Cardiac muscle cell (in vitro differentiated cells and primary cell): ENCODE results near the gene KCNRG. TPM values are rescaled to one million over a fixed set of nuclear protein-coding genes. Genes with fewer than 3 reads are reported as not detected.

Source experiments
- DNase-seq, 2 donors: peaks; one replicate each; pipeline versions ENCODE4 v3.0.0 to v3.0.0-alpha.2; 2010 to 2017; ENCODE audit warnings: low read depth in 1 of 2, low spot score in 1 of 2
- H3K27ac ChIP-seq: fragments of 200-600 bp; sonication (generic); 2 replicates; pipeline ENCODE4 v1.5.1; 2016
- H3K27me3 ChIP-seq: fragments of 200-600 bp; sonication (generic); 2 replicates; pipeline ENCODE4 v1.6.0; 2016; ENCODE audit warnings: control low read depth
- H3K36me3 ChIP-seq: fragments of 200-600 bp; sonication (generic); 2 replicates; pipeline ENCODE4 v1.5.1; 2016; ENCODE audit warnings: control low read depth
- H3K4me1 ChIP-seq: fragments of 200-600 bp; sonication (generic); 2 replicates; pipeline ENCODE4 v1.8.1; 2017; ENCODE audit warnings: low read depth, mild to moderate bottlenecking, mixed run types
- H3K4me3 ChIP-seq: fragments of 200-600 bp; sonication (generic); 2 replicates; pipeline ENCODE4 v1.5.1; 2016; ENCODE audit warnings: mild to moderate bottlenecking
- H3K9me3 ChIP-seq: fragments of 200-600 bp; sonication (generic); 2 replicates; pipeline ENCODE4 v1.5.1; 2017; ENCODE audit warnings: low read depth, mild to moderate bottlenecking, control low read depth
- polyA plus RNA-seq: library from polyadenylated mRNA; unstranded; fragments of >200 nt; fragmentation: Nextera tagmentation; extraction: Ambion mirVana; gene quantifications from 2 replicates; pipeline ENCODE4 v1.2.1, GENCODE V29; 2016
- total RNA-seq: library from RNA; depleted of rRNA; stranded (reverse); fragments of >200 nt; gene quantifications from 2 replicates; pipeline ENCODE4 v1.2.3, GENCODE V29; 2016
- TF ChIP-seq, protein P1 (sequence below): IDR thresholded peaks from 2 replicates; pipeline ENCODE4 v1.5.1; 2012; ENCODE audit warnings: low read depth, mild to moderate bottlenecking, low read length

Gene KCNRG
- total and polyA plus RNA-seq, 2 experiments from 2014 or later, result 0.69 TPM; not detected in 1

DNA sequence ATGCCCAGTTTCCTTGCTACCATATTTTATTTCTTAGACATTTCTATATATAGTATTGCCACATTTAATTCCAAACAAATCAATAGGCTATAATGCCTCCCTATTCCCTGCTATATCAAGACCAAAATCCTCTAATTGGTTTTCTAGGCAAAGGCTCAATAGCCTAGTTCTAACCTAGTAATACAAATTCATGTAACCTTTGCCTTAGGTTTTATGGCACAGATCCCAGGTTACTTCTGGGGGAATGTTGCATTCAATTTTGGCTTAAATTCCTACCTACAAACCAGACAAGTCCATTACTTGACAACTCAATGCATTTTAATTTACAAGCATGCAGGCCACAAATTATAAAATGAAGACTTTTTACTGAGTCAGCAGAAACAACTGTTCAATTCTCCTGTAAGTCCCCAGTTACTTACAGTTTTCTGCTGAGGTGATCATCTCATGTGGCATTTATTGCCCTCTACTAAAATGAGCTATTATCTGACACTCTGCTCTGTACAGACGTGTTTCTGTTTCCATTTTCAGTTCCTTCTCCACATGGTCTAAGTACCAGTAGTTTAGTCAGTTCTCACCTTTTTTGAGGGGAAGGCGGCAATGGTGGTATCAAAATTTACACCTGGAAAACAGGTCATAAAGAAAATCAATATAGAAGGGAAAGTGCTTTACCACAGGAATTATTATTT lies 11.7 kb downstream of the KCNRG start:
- no peaks in the 10 kb centered on the region for H3K36me3 ChIP-seq
- DNase-seq, result no peak
- no peaks in the 10 kb centered on the region for H3K27me3 ChIP-seq
- no peaks in the 10 kb centered on the region for H3K4me1 ChIP-seq
- H3K27ac ChIP-seq, result no peak overlapping the region
- no peaks in the 10 kb centered on the region for H3K9me3 ChIP-seq
- TF ChIP-seq, protein P1, sequence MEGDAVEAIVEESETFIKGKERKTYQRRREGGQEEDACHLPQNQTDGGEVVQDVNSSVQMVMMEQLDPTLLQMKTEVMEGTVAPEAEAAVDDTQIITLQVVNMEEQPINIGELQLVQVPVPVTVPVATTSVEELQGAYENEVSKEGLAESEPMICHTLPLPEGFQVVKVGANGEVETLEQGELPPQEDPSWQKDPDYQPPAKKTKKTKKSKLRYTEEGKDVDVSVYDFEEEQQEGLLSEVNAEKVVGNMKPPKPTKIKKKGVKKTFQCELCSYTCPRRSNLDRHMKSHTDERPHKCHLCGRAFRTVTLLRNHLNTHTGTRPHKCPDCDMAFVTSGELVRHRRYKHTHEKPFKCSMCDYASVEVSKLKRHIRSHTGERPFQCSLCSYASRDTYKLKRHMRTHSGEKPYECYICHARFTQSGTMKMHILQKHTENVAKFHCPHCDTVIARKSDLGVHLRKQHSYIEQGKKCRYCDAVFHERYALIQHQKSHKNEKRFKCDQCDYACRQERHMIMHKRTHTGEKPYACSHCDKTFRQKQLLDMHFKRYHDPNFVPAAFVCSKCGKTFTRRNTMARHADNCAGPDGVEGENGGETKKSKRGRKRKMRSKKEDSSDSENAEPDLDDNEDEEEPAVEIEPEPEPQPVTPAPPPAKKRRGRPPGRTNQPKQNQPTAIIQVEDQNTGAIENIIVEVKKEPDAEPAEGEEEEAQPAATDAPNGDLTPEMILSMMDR, result no peak
- no peak overlapping the region for H3K4me3 ChIP-seq

DNA sequence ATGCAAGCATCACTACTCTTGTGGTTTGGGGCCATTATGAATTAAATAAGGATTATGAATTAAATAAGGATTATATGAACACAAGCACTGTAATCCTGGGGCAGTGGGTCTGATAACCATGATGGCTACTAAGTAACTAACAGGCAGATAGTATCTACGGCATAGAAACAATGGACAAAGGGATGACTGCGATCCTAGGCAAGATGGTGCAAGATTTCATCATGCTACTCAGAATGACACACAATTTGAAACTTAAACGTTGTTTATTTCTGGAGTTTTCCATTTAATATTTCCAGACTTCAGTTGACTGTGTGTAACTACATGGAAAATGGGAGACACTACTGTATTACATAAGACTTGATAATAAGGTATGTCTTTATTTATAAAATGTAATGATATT lies 15.1 kb downstream of the KCNRG start:
- H3K4me3 ChIP-seq, result no peak overlapping the region
- no peaks in the 10 kb centered on the region for H3K9me3 ChIP-seq
- H3K36me3 ChIP-seq, result no peaks in the 10 kb centered on the region
- no peak for DNase-seq
- no peak overlapping the region for H3K27ac ChIP-seq
- TF ChIP-seq, protein P1, result no peak
- H3K4me1 ChIP-seq, result no peaks in the 10 kb centered on the region
- H3K27me3 ChIP-seq, result no peaks in the 10 kb centered on the region

DNA sequence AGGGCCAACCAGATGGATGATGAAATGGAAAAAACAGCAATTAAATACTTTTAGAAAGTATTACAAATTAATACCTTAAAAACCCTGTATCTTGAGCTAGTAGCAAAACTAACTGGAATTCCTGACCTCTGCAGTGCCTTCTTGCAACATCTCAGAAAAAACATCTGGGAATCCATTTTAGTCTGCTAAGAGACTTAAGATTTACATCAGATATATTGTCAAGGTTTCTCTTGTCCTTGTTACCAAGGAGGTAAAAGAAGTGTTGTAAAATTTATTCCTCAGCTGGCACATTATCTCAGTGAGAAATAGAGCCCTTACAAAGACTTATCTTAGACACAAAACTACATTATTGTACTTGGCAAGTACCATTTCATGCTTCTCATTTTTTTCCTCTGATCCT lies 18.5 kb downstream of the KCNRG start:
- H3K4me1 ChIP-seq, result no peaks in the 10 kb centered on the region
- no peaks in the 10 kb centered on the region for H3K36me3 ChIP-seq
- no peak overlapping the region for H3K27ac ChIP-seq
- peak in 1 of 2 donors; percentile 52 for DNase-seq
- H3K4me3 ChIP-seq, result no peak overlapping the region
- H3K27me3 ChIP-seq, result no peaks in the 10 kb centered on the region
- no peaks in the 10 kb centered on the region for H3K9me3 ChIP-seq
- TF ChIP-seq, protein P1, result no peak

DNA sequence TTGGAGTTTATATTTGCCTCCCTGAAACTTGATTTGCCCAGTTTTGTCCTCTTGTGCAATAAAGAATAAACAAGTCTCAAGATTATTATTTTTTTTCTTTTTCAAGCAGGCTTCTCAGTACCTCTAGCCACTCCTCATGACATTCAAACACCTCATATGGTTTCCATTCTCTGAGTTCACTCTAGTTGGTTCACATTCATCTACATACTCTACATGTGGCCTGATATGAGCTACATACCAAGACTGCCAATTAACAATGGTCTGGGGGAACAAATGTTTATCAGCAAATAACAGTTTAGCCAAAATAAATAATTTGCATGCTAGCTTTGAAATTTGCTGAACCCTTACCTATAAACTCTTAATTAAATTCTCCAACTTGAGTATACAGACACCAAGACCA lies 22.5 kb downstream of the KCNRG start:
- H3K4me1 ChIP-seq, result no peaks in the 10 kb centered on the region

DNA sequence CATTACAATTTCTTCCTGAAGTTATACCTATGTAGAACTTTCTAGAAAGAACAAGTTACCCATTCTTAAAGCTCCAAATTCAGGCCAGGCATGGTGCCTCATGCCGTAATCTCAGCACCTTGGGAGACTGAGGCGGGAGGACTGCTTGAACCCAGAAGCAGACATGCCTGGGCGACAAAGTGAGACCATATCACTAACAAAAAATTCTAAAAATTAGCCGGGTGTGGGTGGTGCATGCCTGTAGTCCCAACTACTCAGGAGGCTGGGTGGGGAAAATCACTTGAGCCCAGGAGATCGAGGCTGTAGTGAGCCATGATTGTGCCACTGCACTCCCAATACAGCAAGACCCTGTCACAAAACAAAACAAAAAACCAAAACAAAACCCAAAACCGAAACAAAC lies 23.0 kb downstream of the KCNRG start:
- H3K4me3 ChIP-seq, result no peak overlapping the region
- peaks cover 5% of the 10 kb centered on the region for H3K4me1 ChIP-seq
- DNase-seq, result no peak
- no peak overlapping the region for H3K27ac ChIP-seq
- no peaks in the 10 kb centered on the region for H3K27me3 ChIP-seq
- TF ChIP-seq, protein P1, result no peak
- H3K9me3 ChIP-seq, result no peaks in the 10 kb centered on the region
- H3K36me3 ChIP-seq, result no peaks in the 10 kb centered on the region

More for the DNA sequence above, 22.5 kb downstream of the KCNRG start:
- H3K4me3 ChIP-seq, result no peak overlapping the region
- no peak for DNase-seq
- H3K36me3 ChIP-seq, result no peaks in the 10 kb centered on the region
- no peaks in the 10 kb centered on the region for H3K27me3 ChIP-seq
- no peak overlapping the region for H3K27ac ChIP-seq
- TF ChIP-seq, protein P1, result no peak
- no peaks in the 10 kb centered on the region for H3K9me3 ChIP-seq
